HG03469 (cell line): ENCODE data around the gene CD52.
"Not testable (repeated sequence)": the region's sequence is repeated elsewhere in the genome, so short reads cannot be mapped to it uniquely, and the experiment has no call there.

Source experiments
- ATAC-seq: cut with Tn5 transposase; IDR thresholded peaks from one replicate; pipeline ENCODE4 v1.9.1; 2021; ENCODE audit warnings: mild to moderate bottlenecking, moderate library complexity, moderate number of reproducible peaks; ENCODE audit not compliant: unreplicated experiment

Gene CD52

DNA sequence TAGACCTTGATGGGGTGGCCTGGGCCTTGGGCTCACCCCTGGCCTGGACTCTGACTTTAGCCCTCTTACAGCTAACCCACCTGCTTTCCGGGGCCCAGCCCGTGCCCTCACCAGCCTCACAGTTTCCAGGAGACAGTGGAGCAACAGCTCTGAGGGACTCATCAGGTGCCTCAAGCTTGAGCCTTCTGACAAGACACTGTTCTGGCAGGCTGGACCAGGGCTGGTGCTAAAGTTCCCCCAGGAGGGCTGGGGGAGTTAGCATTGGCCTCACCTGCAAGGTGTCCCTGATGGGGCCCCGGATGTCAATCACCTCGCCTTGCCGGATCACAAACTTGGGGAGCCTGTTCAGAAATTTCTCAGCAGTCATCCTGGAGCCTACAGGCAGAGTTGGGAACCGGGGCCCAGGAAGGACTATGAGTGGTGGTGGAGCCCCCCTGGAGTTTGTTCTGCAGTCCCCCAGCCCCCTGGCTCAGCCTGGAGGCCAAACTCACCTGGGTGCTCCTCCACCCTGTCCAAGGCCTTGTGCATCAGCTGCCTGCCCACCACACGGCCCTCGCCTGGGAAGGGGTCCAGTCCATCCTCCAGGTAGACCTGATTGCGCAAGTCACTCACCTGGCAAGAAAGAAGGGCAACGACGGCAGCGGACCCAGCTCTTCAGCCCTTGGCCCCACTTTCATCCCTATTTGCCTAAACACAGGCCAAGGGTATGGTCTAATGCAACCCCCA lies 33.7 kb upstream of the CD52 start:
- no peak for ATAC-seq

DNA sequence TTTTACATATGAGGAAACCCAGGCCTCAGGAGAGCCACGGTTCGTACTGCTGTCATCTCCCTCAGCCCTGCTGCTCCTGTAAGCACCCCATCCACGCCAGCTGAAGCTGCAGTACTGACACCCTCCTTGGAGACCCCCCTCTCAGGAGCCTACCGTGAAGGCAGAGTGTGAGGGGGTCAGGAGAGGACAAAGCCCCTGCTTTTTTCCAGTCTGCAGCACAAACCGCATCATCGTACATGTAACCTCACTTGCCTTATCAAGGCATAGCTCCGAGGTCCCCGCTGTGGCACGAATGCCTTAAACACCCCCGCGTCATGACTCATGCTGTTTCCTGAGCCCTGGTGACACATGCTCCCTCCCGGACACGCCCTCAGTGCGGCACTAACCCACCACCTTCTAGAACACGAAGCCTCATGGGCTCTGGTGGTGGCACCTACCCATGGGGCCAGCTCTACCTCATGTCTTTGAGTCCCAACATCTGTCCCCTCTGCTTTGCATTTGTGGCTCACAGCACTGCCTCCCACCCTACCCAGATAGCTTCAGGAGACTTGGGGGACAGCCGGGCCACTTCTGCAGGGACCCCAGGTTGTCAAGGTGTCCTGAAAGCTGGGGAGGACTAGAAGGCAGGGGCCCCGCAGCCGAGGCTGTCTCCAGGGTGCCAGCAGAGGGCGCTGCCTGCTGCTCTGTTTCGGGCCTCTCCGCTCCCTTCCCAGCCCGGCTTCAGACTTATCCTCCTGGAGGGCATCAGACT lies 33.0 kb upstream of the CD52 start:
- no peak for ATAC-seq

DNA sequence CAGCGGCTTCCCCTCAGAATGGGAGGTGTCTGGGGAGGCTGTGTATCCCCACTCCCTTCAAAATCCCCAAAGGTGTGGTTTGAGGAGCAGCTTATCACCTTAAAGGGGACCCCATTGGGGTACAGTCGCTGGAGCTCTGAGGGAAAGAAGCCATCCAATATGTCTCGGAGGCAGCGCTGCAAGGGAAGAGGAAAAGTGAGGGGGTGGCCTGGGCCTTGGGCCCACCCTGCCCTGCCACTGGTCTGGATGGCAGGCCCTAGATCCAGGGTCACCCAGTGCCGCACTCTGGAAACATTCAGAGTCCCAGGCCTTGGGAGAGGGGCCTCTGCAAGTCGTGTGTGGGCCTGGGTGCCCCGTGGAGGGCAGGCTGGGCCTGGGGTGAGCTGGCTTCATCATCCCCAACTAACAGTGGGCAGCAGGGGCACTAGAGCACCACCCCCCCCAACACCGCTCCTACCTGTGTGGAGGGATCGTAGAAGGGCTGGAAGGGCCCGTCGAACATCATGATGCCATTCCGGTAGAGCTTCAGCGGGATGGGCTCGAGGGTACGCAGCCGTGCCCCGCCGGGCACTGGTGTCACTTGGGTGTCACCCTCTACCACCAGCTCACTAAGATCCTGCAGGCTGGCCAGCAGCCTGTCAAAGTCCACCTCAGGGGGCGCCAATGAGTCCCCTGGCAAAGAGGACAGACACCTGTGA lies 32.2 kb upstream of the CD52 start:
- ATAC-seq = no peak

DNA sequence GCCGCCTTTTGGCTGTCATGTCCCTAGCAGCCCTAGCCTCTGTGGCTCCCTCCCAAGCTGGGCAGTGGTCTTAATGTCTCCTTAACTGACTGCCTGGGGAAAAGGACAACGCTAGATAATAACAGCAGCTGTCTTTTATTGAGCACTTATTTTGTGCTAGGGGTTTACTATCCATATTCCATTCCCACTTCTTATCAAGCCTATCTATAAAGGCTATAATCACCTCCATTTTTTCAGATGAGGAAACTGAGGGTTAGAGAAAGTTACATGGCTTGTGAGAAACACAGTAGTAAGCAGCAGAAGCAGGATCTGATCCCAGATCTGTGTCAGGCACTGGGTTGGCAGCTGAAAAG lies 31.7 kb upstream of the CD52 start:
- no peak for ATAC-seq

DNA sequence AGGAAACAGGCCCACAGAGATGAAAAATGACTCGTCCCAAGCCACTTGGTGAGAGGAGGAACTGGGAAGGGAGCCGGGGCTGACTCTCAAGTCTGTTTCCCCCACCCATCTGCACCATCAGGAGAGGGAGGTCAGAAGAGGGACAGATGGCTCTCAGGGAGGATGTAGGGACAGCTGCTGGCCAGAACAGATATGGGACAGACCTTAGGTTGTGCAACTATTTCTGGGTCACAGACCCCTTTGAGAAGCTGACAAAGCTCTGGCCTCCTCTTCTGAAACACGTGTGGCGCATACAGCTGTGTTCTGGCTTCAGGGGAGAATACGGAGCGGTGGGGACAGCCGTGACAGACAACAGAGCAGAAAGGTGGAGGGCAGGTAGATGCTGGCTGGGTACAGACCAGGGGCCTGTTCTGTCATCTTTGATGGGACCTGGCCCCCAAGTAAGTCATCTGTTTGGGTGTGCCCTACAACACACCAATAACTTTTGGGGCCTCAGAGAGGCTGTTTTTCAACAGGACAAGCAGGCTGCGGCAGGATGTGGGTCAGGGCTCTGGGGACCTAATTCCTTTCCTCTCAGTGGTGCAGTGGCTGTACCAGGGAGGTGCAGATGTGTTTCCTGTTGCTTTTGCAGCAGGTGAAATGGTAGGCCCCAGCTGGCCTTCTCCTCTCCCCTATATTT lies 30.6 kb upstream of the CD52 start:
- ATAC-seq = no peak

GRCh38 chr1:26287811-26288210 lies 29.9 kb upstream of the CD52 start:
- no peak for ATAC-seq

DNA sequence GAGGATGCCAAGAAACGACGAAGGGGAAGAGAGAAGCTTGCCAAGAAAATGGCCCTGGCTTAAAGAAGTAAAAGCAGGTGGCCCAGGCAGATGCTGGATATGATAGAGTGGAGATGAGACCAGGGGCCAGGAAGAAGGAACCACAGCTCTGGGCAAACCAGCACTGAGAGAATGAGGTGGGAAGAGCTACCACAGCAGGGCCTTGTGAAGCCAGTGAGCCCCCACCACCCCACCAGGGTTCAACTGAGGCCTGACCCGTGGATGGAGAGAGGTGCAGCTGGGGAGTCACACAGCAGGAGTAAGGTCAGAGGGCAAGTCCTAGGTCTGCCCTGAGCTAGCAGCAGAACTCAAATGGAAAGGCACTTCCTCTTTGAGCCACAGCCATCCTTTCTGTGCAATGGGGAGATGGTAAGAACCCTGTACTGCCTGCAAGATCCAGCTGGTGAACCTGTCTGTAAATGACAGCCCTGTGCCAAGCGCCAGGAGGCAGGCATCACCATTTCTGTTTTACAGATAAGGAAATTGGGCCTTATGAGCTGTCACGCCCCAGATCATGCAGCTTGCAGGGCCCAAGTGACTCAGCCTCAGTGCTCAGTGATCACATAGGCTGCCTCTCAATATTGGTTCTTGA lies 29.3 kb upstream of the CD52 start:
- ATAC-seq = no peak

DNA sequence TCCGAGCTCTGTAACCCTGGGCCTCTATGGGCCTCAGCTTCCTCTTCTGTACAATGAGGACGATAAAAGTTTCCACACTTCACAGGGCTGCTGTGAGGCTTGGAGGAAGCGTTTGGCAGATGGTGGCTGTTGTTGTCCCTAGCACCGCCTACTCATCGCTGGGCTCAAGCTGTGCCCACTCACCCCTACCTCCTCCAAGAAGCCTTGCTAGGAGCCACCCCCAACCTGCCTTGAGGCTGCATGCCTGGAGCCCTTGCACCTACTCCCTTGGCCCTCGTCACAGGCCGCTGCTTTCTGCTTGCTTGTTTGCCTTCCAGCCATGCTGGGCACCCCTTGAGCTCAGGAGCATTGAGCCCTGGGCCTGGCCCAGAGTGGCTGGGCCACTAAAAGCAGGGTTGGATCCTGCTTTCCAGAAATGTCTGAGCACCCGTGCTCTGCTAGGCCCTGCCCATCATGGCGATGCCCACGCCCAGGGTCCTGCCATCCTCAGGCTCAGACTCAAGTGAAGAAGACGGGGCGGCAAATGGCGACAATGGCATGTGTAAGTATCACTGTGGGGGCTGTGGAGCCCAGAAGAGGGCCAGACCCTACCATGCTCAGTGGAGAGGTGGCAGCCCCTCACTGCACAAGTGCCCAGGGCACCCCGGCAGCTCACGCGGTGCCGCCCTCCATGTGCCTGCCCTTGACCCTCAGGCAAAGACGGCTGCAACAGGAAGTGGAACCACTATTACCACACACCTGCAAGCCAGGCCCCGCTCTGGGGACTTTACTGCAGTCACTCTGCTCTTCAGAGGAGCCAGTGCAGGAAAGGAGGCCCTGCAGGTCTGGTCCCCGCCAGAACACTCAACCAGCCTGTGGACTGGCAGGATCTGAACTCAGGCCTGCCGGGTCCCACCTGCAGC lies 28.3 kb upstream of the CD52 start:
- ATAC-seq = no peak

- ATAC-seq = no peak
Observed at GRCh38 chr1:26290122-26290881, 27.5 kb upstream of the CD52 start.

- ATAC-seq = no peak
Observed at GRCh38 chr1:26290882-26291261, 26.9 kb upstream of the CD52 start.

GRCh38 chr1:26291433-26291832 lies 26.3 kb upstream of the CD52 start:
- ATAC-seq = no peak

- no peak for ATAC-seq
Observed at GRCh38 chr1:26291939-26292338, 25.8 kb upstream of the CD52 start.

DNA sequence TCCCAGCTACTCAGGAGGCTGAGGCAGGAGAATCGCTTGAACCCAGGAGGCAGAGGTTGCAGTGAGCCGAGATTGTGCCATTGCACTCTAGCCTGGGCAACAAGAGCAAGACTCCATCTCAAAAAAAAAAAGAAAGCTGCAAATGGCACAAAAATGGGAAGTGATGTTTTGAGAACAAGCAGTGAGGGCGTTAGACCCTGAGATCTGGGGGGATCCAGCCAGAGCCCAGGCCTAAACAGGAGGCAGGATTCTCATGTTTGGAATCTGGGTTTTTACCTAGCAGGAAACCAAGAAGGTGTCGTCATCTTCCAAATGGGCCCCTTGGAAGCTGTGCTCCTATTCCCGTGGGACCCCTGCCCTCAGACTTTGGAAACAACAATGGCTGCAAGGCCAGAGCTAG lies 25.0 kb upstream of the CD52 start:
- not testable (repeated sequence) for ATAC-seq

GRCh38 chr1:26293911-26294463 lies 23.8 kb upstream of the CD52 start:
- ATAC-seq = no peak

DNA sequence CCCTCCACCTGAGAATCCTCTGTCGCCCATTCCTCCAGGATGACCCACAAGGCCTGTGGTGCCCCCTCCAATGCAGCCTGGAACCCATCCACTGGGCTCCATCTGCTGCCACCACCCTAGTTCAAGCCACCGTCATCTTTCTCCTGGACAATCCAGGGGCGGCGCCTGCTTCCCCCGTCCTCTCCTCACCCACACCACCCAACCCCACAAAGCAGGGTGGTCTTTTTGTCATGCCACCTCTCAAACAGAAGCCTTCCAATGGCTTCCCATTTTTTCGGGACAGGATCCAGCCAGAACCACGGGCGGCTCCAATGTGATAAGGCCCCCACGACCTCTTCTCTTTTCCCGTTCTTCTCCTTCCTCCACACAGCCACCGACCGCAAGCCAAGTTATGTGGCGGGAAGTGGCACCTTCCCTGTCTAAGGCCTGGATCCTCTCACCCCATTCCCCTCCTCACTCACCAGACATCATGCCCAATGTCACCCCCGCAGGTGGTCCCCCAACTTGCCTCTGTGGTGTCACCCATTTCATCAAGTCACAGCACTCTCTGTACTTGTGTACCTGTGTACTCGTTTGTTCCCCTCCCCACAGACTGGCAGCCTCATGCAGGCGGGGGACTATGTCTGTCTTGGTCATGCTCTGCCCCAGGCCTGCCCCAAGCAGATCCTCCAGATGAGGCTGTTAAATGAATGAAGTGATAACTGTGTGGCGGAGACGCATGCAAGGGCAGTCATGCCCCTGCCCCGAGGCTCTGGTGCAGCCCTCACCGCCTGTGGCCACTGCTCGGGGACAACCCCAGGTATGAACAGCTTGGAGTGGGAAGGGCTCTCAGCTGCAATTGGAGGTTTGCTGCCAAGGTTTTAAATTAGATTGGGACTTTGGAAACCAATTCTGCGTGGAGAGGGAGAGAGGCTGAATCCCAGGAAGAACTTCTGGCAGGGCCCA lies 22.3 kb upstream of the CD52 start:
- no peak for ATAC-seq

DNA sequence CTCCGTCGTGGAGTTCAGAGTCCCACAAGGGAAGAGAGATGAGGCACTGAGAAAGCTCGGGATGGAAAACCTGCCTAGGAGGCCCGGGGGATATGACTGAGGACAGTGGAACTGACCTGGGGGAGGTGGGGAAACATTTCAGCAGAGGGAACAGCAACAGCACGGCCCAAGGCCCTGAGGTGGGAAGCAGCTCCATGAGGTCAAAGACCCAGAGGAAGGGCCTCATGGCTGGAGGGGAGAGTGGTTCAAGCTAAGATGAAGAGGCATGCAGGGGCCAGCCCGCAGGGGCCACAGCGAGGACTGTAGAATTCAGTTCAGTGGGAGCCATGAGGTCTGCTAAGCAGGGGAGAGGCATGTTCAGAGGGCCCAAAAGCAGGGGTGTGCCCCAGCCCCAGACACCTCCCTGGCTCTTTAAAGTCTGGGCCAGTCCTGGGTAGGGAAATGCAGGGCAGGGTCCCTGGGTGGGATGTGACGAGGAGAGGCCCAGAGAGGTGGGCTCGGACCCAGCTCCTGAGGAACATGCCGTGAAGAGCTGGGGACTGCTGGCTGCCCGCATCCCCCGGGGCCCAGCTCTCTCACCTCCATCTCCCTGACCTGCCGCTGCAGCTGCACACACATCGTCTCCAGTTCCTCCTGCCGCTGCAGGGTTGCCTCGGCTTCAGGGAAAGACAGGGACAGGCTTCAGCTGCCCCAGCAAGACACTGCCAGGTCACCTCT lies 21.3 kb upstream of the CD52 start:
- ATAC-seq = no peak
